Renal cortex interstitium (tissue), 11 donors: ENCODE data around the gene DHX34. TPM values are rescaled to one million over a fixed set of nuclear protein-coding genes. Genes with fewer than 3 reads are reported as not detected.
"Not testable (repeated sequence)": the region's sequence is repeated elsewhere in the genome, so short reads cannot be mapped to it uniquely, and the experiment has no call there.

Source experiments
- DNase-seq, 11 donors: peaks; one replicate each; pipeline ENCODE4 v3.0.0-alpha.2; 2013; ENCODE audit warnings: low read depth in 9 of 11, low spot score in 4 of 11; ENCODE audit errors: extremely low read depth in 1 of 11
- polyA plus RNA-seq, 3 donors: library from polyadenylated mRNA; unstranded; fragments of 120-200 nt; gene quantifications; one replicate each; pipeline ENCODE4 v1.2.1, GENCODE V29; 2013; ENCODE audit not compliant: insufficient read length in 3 of 3

The DHX34 gene
- polyA plus RNA-seq, 3 donors: 10.1 to 18.9 (median 17.8) TPM

DNA sequence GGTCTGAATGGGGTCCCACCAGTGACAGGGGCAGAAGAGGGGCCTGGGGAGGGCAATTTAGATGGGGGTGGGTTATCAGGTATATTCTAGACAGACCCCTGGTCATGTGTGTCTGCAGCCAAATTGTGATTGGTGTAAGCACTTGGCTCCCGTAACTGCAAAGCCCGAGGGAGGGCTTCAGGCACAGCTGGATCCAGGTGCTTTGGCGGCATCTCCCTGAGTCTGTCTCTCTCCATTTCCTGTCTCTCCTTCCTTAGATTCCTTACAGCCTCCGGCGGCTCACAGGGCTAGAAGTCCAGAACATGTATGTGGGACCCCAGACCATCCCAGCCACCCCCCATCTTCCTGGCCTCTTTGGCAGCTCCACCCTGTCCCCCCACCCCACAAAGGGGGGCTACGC, 31.4 kb downstream of the DHX34 start:
- no peak for DNase-seq

DNA sequence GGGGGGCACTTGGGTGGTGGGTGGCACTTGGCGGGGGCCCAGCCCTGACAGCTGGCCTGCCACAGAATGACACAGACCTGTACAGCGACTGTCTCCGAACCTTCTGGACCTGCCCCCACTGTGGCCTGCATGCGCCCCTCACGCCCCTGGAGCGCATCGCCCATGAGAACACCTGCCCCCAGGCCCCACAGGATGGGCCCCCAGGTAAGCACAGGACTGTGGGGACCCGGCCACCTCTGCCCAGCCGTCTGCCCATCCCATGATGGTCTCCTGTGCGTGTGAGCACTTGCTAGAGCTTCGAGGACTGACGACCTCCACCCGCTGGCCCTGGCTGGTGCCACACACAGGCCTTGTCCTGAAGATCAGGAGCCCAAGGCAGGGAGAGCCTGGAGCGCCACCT, 32.0 kb downstream of the DHX34 start:
- no peak for DNase-seq

DNA sequence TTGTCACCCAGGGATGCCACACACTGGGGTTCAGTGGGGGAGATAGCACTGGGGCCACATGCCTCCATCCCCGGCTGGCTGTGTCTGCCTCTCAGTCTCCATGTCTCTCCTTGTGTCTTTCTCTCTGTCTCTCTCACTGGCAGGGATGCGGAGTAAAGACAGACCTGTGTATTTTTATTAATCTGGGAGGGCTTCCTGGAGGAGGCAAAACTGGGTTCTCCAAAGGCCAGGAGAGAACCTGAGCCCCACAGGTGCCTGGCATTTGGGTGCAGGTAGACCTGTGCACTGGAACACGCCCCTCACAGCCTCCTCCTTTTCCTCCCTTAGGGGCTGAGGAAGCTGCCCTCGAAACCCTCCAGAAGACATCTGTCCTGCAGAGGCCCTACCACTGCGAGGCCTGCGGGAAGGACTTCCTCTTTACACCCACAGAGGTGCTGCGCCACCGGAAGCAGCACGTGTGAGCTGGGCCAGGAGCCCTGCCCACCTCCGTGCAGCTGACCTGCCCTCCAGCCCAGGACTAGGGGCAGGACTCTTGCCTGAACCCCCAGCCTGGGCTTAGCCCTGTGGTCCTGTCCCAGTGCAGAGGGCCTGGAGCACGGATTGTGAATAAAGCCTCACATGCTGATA, 32.7 kb downstream of the DHX34 start:
- DNase-seq: no peak

DNA sequence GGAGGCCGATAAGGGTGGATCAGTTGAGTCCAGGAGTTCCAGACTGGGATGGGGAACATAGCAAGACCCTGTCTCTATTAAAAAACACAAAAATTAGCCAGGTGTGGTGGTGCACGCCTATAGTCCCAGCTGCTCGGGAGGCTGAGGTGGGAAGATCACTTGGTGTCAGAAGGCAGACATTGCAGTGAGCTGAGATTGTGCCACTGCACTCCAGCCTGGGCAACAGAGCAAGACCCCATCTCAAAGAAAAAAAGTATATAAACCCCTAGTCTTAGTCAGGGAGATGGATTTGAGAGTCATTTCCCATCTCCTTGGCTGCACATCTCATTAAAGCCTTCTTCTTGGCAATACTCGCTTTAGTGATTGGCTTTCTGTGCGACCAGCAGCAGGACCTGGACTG, 34.8 kb downstream of the DHX34 start:
- not testable (repeated sequence) for DNase-seq

DNA sequence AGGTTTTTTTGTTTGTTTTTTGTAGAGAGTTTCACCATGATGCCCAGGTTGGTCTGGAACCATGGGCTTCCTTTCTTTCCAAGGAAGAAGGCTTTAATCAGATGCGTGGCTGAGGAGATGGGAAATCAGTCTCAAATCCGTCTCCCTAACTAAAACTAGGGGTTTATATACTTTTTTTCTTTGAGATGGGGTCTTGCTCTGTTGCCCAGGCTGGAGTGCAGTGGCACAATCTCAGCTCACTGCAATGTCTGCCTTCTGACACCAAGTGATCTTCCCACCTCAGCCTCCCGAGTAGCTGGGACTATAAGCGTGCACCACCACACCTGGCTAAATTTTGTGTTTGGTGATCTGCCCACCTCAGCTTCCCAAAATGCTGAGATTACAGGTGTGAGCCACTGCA, 35.4 kb downstream of the DHX34 start:
- DNase-seq: not testable (repeated sequence)

DNA sequence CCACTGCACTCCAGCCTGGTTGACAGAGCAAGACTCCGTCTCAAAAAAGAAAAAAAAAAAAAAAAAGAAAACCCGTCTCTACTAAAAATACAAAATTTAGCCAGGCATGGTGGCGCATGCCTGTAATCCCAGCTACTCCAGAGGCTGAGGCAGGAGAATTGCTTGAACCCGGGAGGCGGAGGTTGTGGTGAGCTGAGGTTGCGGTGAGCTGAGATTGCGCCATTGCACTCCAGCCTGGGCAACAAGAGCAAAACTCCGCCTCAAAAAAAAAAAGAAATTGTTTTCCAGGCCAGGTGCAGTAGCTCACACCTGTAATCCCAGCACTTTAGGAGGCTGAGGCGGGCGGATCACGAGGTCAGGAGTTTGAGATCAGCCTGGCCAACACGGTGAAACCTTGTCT, 37.5 kb downstream of the DHX34 start:
- not testable (repeated sequence) for DNase-seq

DNA sequence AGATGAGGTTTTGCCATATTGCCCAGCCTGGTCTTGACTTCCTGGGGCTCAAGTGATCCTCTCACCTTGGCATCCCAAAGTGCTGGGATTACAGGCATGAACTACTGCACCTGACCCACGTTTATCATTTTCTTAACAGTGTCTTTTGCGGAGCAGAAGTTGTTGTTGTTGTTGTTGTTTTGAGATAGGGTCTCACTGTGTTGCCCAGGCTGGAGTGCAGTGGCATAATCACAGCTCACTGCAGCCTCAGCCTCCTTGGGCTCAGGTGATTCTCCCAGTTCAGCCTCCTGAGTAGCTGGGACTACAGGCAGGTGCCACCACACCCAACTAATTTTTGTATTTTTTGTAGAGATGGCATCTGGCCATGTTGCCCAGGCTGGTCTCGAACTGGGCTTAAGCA, 38.5 kb downstream of the DHX34 start:
- not testable (repeated sequence) for DNase-seq

DNA sequence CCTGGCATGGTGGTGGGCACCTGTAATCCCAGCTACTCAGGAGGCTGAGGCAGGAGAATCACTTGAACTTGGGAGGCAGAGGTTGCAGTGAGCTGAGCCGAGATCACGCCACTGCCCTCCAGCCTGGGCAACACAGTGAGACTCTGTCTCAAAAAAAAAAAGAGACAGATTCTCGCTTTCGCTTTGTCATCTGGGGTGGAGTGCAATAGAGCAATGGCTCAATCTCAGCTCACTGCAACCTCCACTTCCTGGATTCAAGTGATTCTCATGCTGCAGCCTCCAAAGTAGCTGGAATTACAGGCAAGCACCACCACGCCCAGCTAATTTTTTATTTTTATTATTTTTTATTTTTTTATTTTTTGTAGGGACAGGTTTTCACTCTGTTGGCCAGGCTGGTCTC, 39.6 kb downstream of the DHX34 start:
- not testable (repeated sequence) for DNase-seq

DNA sequence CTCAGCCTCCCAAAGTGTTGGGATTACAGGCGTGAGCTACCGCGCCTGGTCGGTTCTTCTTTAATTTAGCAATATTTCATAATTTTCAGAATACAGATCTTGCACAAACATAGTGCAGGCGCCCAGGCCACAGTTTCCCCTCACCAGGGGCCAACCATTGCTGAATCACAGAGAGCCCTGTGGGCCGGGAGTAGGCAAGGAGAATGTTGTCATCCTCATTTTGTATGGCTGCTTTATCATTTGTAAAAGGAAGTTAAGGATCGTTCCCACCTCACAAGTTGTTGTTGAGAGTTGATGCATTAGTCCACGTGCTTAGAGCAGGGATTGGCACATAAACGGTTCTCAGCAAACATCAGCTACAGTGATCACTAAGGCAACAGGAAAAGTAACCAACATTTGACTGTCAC, 40.0 kb downstream of the DHX34 start:
- no peak for DNase-seq

DNA sequence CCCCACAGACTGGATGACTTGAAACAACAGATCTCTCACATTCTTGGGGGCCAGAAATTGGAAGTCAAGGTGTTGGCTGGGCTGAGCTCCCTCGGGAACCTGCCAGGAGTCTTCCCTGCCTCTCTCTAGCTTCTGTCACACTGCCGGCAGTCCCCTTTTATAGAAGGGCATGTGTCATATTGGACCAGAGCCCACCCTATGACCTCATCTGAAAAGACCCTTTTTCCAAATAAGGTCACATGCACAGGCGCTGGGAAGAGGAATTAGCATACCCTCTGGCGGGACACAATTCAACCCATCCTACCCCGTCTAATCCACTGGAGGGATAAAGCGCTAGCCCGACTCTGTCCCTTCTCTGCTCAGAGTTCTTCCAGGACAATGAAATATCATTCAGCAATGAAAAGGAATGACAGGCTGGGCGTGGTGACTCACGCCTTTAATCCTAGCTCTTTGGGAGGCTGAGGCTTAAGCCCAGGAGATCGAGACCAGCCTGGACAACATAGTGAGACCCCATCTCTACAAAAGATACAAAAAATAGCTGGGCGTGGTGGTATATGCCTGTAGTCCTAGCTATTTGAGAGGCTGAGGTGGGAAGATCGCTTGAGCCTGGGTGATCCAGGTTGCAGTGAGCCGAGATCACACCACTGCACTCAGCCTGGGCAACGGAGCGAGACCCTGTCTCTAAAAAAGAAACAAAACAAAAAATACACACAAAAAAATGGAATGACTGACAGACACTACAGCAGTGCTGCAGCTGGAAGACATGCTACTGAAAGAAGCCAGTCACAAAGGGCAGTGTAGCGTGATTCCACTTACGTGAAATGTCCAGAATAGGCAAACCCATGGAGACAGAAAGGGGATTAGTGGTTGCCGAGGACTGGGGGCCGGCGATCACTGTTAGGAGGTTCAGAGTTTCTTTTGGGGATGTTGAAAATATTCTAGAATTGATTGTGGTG, 41.7 kb downstream of the DHX34 start:
- DNase-seq: no peak

DNA sequence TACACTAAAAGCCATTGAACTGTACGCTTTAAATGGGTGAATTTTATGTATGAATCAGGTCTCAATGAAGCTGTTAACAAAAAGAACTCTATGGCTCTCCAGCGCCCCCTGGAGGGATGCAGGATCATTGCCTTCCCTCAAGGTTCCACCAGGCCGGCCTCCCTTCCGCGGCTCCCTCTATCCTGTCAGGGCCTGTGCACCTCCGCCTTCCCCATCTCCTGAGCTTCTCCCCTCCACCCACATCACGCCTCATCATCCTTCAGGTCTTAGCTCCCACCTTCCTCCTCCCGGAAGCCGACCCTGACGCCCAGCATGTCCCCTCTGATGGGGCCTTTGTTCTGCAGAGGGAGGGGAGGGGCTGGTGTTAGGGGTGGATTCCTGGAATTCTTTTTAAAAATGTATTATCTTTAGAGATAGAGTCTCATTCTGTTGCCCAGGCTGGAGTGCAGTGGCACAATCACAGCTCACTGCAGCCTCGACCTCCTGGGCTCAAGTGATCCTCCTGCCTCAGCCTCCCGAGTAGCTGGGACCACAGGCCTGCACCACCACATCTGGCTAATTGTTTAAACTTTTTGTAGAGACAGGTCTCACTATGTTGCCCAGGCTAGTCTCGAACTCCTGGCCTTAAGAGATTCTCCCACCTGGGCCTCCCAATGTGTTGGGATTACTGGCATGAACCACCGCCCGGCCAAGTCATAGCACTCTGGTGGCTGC, 42.6 kb downstream of the DHX34 start:
- peak; percentile 15 to 54 (median 27) for DNase-seq

DNA sequence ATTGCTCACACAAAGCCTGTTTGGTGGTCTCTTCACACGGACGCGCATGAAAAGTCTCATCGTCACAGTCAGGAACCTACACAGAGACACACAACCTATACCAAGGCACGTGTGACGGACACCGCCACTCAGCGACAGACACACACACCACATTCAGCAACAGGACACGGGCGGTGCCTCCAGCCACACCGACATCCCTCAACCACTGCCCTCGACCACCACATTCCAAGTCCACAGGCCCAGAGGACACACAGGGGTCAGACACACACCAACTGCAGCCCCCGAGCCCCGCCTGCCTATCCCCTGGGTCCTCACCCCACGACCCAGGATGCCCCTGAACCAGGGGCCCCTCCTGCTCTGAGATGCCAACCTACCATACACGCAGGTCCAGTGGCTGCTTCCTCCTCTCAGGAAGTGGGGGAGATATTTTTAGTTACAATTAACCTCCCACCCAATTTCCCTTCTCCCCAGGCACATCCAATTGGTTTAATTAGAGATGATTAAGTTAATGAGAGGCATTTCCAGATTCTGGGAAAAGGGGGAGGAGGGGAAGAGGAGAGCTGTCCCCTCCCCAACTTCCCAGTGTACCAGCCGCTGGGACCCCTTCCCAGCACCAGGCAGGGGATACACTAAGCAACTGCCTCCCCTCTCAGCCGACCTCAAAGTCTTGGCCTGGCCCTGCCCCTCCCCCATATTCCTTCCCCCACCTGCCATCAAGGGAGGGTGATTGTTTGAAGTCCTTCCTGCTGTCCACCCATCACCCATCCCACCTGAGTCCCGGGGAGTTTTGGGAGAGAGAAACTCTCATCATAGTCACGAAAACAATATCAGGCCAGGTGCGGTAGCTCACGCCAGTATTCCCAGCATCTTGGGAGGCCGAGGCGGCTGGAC, 49.8 kb downstream of the DHX34 start:
- DNase-seq: no peak

DNA sequence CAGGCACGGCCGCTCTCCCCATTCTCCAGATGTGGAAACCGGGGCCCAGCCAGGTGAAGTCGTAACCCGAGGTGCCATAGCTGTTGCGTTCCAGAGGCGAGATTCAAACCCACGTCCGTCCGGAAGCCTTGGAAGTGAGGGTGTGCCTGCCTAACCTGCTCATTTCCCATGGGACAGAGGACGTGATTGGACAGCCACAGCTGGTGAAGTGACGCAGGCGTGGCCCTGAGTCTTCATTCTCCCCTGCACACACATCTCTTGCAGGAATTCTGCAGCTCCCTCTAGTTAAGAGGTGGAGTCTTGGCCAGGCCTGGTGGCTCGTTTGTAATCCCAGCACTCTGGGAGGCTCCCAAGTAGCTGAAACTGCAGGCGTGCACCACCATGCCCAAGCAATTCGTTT, 53.4 kb downstream of the DHX34 start:
- no peak for DNase-seq

DNA sequence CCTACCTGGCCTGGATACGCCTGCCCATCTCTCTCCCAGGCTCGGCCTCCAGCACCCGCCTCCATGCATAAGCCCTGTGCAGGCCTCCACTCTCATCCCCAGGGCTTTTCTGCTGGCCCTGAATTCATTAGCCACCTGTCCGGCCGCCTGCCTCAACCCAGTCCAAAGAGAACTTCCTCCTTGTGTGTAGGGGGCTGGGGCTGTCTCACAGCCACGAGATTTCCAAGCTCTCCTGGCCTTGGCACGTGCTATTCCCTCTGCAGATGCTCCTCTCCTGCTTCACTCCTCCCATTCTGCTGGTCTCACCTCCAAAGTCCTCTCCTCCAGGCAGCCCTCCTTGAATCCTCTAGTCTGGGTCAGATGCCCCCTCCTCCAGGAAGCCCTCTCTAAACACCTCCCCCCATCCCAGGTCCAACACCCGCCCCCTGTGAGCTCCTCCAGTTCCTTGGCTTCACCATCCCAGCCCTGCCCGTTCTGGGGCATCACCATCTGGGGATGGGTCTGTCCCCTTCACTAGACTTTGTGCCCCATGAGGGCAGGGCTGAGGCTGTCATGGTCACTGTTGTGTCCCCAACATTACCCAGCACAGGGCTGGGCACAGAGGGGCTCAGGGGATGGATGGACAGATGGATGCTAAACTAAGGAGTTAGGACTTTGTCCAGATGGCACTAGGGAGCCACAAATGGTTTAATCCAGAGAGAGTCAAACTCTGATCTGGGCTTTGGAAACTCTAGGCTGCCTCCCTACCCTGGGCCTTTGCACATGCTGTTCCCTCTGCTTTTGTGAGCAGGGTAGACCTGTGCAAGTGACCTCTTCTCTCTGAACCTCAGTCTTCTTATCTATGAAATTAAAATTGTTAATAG, 55.5 kb downstream of the DHX34 start:
- no peak for DNase-seq

DNA sequence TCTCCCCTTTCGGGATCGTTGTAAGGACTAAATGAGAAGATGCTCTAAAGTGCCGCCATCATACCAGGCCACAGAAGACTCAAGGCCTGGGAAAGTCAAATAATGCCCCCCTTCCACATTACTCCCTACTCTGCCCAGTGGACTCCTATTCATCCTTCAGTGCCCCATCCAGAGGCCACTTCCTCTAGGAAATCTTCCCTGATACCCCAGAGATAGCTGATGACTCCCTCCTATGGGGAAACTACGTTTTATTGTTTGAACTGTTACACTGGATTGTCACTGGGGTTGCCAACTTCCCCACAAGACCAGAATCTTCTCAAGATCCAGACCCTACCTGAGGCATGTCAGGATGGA, 56.1 kb downstream of the DHX34 start:
- DNase-seq: no peak

DNA sequence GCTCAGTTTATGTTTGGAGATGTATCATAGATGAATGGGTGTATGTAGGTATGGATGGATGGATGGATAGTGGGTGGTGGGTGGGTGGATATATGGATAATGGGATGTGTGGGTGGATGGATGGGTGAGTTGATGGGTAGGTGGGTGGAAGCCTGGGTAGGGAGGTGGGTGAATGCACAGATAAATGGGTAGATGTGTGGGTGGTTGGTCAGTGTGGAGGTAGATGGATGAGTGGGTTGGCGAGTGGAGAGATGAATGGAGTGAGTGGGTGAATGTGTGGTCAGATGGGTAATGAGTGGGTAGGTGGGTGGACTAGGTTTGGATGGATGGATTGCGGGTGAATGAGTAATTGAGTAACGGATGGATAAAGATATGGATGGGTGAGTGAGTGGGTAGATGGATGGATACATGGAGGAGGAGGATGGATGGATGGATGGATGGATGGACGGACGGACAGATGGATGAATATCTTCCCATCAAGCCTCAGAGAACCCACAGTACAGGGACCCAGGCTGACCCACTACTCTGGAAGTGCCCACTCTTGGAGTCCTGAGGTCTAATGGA, 56.8 kb downstream of the DHX34 start:
- DNase-seq: no peak

DNA sequence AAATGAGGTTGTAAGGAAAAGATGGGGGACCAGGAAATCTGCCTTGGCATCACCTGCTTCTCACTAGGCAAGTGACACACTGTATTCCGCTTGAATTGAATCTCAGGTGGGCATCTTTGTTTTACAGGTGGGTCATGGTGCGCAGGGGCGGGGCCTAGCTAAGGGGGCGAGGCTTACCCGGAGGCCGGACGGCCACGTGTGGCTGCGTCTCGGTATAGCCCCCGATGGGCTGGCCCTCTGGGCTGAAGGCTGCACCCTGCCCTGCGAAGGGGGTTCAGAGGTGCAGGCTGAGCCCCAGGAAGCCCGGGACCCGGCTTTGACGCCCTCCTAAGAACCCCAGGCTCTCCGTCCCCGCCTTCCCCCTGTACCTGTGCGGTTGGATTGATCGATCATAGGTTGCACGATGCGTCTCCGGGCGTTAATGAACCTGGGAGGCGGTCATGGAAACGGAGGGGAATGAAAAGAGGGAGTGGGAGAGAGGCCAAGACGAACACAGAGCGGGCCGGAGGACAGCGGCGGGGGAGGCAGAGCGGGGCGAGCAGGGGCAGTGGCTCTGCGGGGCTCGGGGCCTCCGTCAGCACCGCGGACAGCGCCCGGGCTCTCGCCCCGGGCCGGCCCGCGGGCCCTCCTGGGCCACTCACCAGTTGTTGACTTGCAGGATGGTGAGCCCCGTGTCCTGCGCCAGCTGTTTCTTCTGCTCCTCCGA, 57.7 kb downstream of the DHX34 start:
- DNase-seq: no peak
